ENCODE data around the gene B4GALT6.

B4GALT6 gene

DNA sequence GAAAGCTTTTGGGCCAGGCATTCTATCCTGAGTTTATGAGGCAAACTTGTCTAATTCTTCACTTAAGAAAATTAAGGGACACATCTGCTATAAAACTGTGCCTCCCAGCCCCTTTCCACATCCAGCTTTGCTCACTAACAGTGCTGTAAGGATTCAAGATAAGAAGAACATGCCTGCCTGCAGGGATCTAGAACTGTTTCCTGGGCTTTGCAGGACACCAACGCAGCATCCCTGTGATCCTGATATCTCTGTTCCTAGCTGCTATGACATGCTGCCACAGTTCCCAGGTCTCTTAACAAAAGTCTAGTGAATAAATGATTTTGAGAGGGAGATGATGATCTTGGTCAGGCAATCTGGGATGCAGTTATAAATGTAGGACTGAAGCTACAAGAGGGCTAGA is 12.4 kb downstream of the B4GALT6 start:
- Histone ChIP-seq H3K9me3 (ENCODE audit: insufficient read depth, low read length) (no peaks in the 10 kb centered on the region), H3K36me3 (ENCODE audit: insufficient read depth, insufficient read length, low read length) (no peaks in the 10 kb centered on the region), H3K4me3 (ENCODE audit: insufficient read length, low read depth) (no peak overlapping the region), H3K4me1 (ENCODE audit: insufficient read depth, insufficient read length) (no peaks in the 10 kb centered on the region), H3K27me3 (ENCODE audit: insufficient read depth, insufficient read length) (no peaks in the 10 kb centered on the region), H3K9ac (ENCODE audit: insufficient read length, low read depth) (no peak overlapping the region)
- TF ChIP-seq YY1 (IDR thresholded peaks at IDR 0.05; ENCODE audit: insufficient read depth, insufficient read length) (no peak), ZNF274 (IDR thresholded peaks at IDR 0.05; ENCODE audit: low read depth, low read length) (no peak), SUZ12 (IDR thresholded peaks at IDR 0.05; ENCODE audit: extremely low read depth, insufficient read depth, insufficient read length) (no peak)
- DNase-seq (ENCODE audit: low read depth, low spot score): no peak

DNA sequence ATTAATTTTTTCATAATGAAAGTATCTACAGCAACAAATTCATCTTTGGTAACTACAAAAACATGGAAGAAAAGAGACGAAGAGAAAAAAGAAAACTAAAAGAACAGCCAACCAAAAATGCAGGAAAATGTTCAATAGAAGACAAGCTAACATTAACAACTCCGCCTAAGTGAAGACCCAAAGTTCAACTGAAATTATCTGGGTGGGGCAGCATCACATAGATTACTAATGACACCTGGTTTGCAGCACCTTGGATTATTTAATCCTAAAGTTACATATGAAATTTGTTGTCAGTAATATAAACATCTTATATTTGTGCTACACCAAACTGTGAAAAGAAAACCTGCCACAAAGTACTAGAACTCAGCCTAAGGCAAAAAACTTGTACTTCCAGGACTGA is 14.8 kb downstream of the B4GALT6 start:
- Histone ChIP-seq H3K9ac (ENCODE audit: insufficient read length, low read depth) (no peak overlapping the region), H3K27me3 (ENCODE audit: insufficient read depth, insufficient read length) (no peaks in the 10 kb centered on the region), H3K4me1 (ENCODE audit: insufficient read depth, insufficient read length) (no peaks in the 10 kb centered on the region), H3K4me3 (ENCODE audit: insufficient read length, low read depth) (no peak overlapping the region), H3K36me3 (ENCODE audit: insufficient read depth, insufficient read length, low read length) (no peaks in the 10 kb centered on the region), H3K9me3 (ENCODE audit: insufficient read depth, low read length) (no peaks in the 10 kb centered on the region)
- TF ChIP-seq YY1 (IDR thresholded peaks at IDR 0.05; ENCODE audit: insufficient read depth, insufficient read length): no peak
- TF ChIP-seq SUZ12 (IDR thresholded peaks at IDR 0.05; ENCODE audit: extremely low read depth, insufficient read depth, insufficient read length): no peak
- TF ChIP-seq ZNF274 (IDR thresholded peaks at IDR 0.05; ENCODE audit: low read depth, low read length): no peak
- no peak for DNase-seq (ENCODE audit: low read depth, low spot score)

DNA sequence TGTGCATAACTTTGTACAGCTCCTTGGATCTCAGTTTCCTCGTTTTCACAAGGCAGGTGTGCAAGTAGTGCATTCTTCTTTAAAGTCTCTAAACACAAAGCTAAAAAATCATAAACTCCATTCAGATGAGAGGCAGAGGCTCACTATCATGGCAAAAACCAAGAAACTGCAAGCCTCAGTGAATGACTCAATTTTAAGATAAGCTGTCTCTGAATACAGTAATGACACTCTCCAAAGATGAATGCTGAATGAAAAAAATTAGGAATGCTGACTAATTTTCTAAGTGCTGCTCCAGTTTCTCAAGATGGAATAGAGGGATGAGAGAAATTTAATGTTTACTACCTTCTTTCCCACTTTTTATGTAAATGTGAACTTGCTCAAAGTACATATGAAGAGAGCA is 17.2 kb downstream of the B4GALT6 start:
- TF ChIP-seq ZNF274 (IDR thresholded peaks at IDR 0.05; ENCODE audit: low read depth, low read length) (no peak), YY1 (IDR thresholded peaks at IDR 0.05; ENCODE audit: insufficient read depth, insufficient read length) (no peak), SUZ12 (IDR thresholded peaks at IDR 0.05; ENCODE audit: extremely low read depth, insufficient read depth, insufficient read length) (no peak)
- no peaks in the 10 kb centered on the region for H3K4me1 ChIP-seq (ENCODE audit: insufficient read depth, insufficient read length)
- H3K27me3 ChIP-seq (ENCODE audit: insufficient read depth, insufficient read length): no peaks in the 10 kb centered on the region
- H3K9ac ChIP-seq (ENCODE audit: insufficient read length, low read depth): no peak overlapping the region
- DNase-seq (ENCODE audit: low read depth, low spot score): no peak
- peaks cover 3% of the 10 kb centered on the region for H3K36me3 ChIP-seq (ENCODE audit: insufficient read depth, insufficient read length, low read length)
- H3K9me3 ChIP-seq (ENCODE audit: insufficient read depth, low read length): no peaks in the 10 kb centered on the region
- H3K4me3 ChIP-seq (ENCODE audit: insufficient read length, low read depth): no peak overlapping the region

DNA sequence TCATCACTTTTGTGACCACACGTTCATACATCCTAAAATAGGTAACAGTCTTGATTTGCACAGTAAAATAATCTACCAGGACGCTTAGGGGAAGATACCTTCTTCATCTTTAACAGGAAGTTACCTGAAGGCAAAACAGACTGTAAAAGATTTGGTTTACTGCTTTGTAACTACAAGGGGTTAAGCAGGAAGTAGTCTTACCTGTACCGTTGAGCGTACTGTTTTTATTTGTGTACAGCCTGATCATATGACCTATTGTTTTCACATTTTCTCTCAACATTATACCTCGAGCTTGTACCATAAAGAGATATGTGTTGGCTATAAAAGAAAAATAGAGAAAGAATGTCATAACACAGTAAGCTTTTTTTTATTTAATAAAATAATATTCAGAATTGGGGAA is 18.3 kb downstream of the B4GALT6 start:
- H3K9ac ChIP-seq (ENCODE audit: insufficient read length, low read depth): no peak overlapping the region
- H3K9me3 ChIP-seq (ENCODE audit: insufficient read depth, low read length): peaks cover under 1% of the 10 kb centered on the region; the same call in 1 of the 2 replicates
- H3K4me1 ChIP-seq (ENCODE audit: insufficient read depth, insufficient read length): no peaks in the 10 kb centered on the region
- peaks cover 3% of the 10 kb centered on the region for H3K36me3 ChIP-seq (ENCODE audit: insufficient read depth, insufficient read length, low read length)
- H3K4me3 ChIP-seq (ENCODE audit: insufficient read length, low read depth): no peak overlapping the region
- TF ChIP-seq ZNF274 (IDR thresholded peaks at IDR 0.05; ENCODE audit: low read depth, low read length): no peak
- TF ChIP-seq SUZ12 (IDR thresholded peaks at IDR 0.05; ENCODE audit: extremely low read depth, insufficient read depth, insufficient read length): no peak
- no peak for TF ChIP-seq YY1 (IDR thresholded peaks at IDR 0.05; ENCODE audit: insufficient read depth, insufficient read length)
- no peaks in the 10 kb centered on the region for H3K27me3 ChIP-seq (ENCODE audit: insufficient read depth, insufficient read length)
- no peak for DNase-seq (ENCODE audit: low read depth, low spot score)

DNA sequence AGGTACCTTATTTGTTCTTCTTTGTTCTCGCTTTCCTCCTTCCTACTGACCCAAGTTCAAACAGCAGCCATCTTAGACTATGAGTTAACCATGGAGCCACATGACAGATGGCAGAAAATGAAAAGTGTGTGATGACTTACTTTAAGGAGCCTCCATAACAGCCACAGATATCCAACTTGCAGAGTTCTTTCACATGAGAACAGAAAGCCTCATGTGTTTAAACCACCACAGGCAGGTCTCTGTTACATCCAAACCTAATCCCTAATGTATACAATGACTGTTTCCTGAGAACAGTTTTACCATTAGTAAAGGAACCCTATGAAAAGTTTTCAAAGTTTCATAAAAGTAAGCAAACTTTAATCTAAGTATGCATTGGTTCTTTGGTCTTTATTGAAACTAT is 20.3 kb downstream of the B4GALT6 start:
- peaks cover 7% of the 10 kb centered on the region for H3K9me3 ChIP-seq (ENCODE audit: insufficient read depth, low read length)
- H3K36me3 ChIP-seq (ENCODE audit: insufficient read depth, insufficient read length, low read length): peaks cover 3% of the 10 kb centered on the region
- H3K27me3 ChIP-seq (ENCODE audit: insufficient read depth, insufficient read length): no peaks in the 10 kb centered on the region
- no peaks in the 10 kb centered on the region for H3K4me1 ChIP-seq (ENCODE audit: insufficient read depth, insufficient read length)
- no peak overlapping the region for H3K4me3 ChIP-seq (ENCODE audit: insufficient read length, low read depth)
- no peak for DNase-seq (ENCODE audit: low read depth, low spot score)
- no peak for TF ChIP-seq ZNF274 (IDR thresholded peaks at IDR 0.05; ENCODE audit: low read depth, low read length)
- TF ChIP-seq YY1 (IDR thresholded peaks at IDR 0.05; ENCODE audit: insufficient read depth, insufficient read length): no peak
- TF ChIP-seq SUZ12 (IDR thresholded peaks at IDR 0.05; ENCODE audit: extremely low read depth, insufficient read depth, insufficient read length): no peak
- no peak overlapping the region for H3K9ac ChIP-seq (ENCODE audit: insufficient read length, low read depth)

DNA sequence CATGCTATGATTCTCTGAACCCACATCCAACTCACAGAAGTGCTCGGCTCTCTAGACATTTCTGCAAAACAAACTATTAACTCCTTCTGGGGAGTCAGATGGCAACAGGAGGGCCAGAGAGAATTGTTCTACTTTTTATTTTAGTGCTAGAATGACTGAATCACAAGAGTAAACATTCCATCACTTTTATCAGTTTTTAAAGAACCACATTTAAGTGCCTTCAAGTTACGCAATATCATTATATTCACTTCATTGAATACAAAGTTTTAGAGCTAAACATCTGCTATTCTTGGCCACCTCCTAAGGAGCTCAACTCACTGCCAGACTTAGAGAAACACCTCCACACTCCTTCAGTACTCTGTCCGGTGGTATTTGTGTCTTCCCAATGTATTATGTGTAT is 22.4 kb downstream of the B4GALT6 start:
- no peak overlapping the region for H3K4me3 ChIP-seq (ENCODE audit: insufficient read length, low read depth)
- H3K27me3 ChIP-seq (ENCODE audit: insufficient read depth, insufficient read length): no peaks in the 10 kb centered on the region
- H3K36me3 ChIP-seq (ENCODE audit: insufficient read depth, insufficient read length, low read length): peaks cover 3% of the 10 kb centered on the region
- no peaks in the 10 kb centered on the region for H3K4me1 ChIP-seq (ENCODE audit: insufficient read depth, insufficient read length)
- H3K9me3 ChIP-seq (ENCODE audit: insufficient read depth, low read length): peaks cover 7% of the 10 kb centered on the region
- no peak for DNase-seq (ENCODE audit: low read depth, low spot score)
- no peak overlapping the region for H3K9ac ChIP-seq (ENCODE audit: insufficient read length, low read depth)
- TF ChIP-seq ZNF274 (IDR thresholded peaks at IDR 0.05; ENCODE audit: low read depth, low read length) (no peak), YY1 (IDR thresholded peaks at IDR 0.05; ENCODE audit: insufficient read depth, insufficient read length) (no peak), SUZ12 (IDR thresholded peaks at IDR 0.05; ENCODE audit: extremely low read depth, insufficient read depth, insufficient read length) (no peak)

DNA sequence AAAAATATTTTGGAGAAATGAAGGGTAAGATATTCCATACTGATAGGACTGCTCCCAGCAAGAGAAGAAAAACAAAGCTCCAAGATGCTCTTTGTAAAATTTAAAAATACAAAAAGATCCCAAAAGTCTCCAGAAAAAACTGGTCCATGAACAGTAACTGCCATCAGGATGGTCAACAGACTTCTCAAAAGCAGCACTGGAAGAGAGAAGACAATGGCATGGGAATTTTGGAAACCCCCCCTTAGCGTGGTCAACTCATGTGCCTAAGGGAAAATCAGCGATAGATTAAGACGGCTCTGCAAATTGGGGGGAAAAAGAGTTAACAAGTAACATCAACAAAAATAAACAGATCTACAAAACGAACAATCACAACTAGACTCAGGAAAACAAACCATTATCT is 23.6 kb downstream of the B4GALT6 start:
- Histone ChIP-seq H3K9me3 (ENCODE audit: insufficient read depth, low read length) (peaks cover 7% of the 10 kb centered on the region), H3K4me1 (ENCODE audit: insufficient read depth, insufficient read length) (no peaks in the 10 kb centered on the region), H3K36me3 (ENCODE audit: insufficient read depth, insufficient read length, low read length) (peaks cover 3% of the 10 kb centered on the region), H3K27me3 (ENCODE audit: insufficient read depth, insufficient read length) (no peaks in the 10 kb centered on the region), H3K9ac (ENCODE audit: insufficient read length, low read depth) (no peak overlapping the region), H3K4me3 (ENCODE audit: insufficient read length, low read depth) (no peak overlapping the region)
- no peak for DNase-seq (ENCODE audit: low read depth, low spot score)
- TF ChIP-seq SUZ12 (IDR thresholded peaks at IDR 0.05; ENCODE audit: extremely low read depth, insufficient read depth, insufficient read length) (no peak), YY1 (IDR thresholded peaks at IDR 0.05; ENCODE audit: insufficient read depth, insufficient read length) (no peak), ZNF274 (IDR thresholded peaks at IDR 0.05; ENCODE audit: low read depth, low read length) (no peak)
